Adipocyte (in vitro differentiated cells): ENCODE measurements around the gene RRN3.

ENCODE experiments used
- DNase-seq: peaks from one replicate; pipeline ENCODE4 v3.0.0-alpha.2; 2015; ENCODE audit warnings: low read depth
- H3K27me3 ChIP-seq: replicated peaks from 2 replicates; pipeline ENCODE4 v1.7.0; 2013; ENCODE audit warnings: mild to moderate bottlenecking, low read length, moderate library complexity; ENCODE audit not compliant: control insufficient read depth, insufficient read depth
- H3K36me3 ChIP-seq: 2 replicates; pipeline ENCODE4 v1.7.0; 2013; ENCODE audit warnings: low read length, mild to moderate bottlenecking, moderate library complexity; ENCODE audit not compliant: control insufficient read depth, insufficient read depth, severe bottlenecking
- H3K4me1 ChIP-seq: 2 replicates; pipeline ENCODE4 v1.7.0; 2013; ENCODE audit warnings: mild to moderate bottlenecking, low read length, moderate library complexity; ENCODE audit not compliant: control insufficient read depth, insufficient read depth
- H3K4me3 ChIP-seq: 2 replicates; pipeline ENCODE4 v1.7.0; 2013; ENCODE audit warnings: mild to moderate bottlenecking, low read length, moderate library complexity
- H3K9ac ChIP-seq: 2 replicates; pipeline ENCODE4 v1.7.0; 2013; ENCODE audit warnings: mild to moderate bottlenecking, low read length, moderate library complexity
- H3K9me3 ChIP-seq: 2 replicates; pipeline ENCODE4 v1.7.0; 2013; ENCODE audit warnings: mild to moderate bottlenecking, low read length, moderate library complexity; ENCODE audit not compliant: control insufficient read depth

Gene RRN3

DNA sequence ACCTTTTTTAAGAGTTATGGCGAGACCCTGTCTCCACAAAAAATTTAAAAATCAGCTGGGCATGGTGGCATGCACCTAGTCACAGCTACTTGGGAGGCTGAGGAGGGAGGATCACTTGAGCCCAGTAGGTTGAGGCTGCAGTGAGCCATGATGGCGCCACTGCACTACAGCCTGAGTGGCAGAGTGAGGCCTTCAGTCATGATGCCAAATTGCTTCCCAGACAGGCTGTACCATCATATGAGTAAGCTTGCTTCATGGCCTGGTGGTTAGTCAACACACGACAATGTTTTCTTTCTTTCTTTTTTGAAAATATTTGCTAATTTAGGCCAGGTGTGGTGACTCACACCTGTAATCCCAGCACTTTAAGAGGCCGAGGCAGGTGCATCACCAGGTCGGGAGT, 50.7 kb downstream of the RRN3 start:
- peaks cover 53% of the 10 kb centered on the region for H3K36me3 ChIP-seq
- no peak overlapping the region for H3K9ac ChIP-seq
- no peak for DNase-seq
- peaks cover 13% of the 10 kb centered on the region for H3K4me1 ChIP-seq
- no peaks in the 10 kb centered on the region for H3K9me3 ChIP-seq
- no peaks in the 10 kb centered on the region for H3K27me3 ChIP-seq
- H3K4me3 ChIP-seq = no peak overlapping the region

DNA sequence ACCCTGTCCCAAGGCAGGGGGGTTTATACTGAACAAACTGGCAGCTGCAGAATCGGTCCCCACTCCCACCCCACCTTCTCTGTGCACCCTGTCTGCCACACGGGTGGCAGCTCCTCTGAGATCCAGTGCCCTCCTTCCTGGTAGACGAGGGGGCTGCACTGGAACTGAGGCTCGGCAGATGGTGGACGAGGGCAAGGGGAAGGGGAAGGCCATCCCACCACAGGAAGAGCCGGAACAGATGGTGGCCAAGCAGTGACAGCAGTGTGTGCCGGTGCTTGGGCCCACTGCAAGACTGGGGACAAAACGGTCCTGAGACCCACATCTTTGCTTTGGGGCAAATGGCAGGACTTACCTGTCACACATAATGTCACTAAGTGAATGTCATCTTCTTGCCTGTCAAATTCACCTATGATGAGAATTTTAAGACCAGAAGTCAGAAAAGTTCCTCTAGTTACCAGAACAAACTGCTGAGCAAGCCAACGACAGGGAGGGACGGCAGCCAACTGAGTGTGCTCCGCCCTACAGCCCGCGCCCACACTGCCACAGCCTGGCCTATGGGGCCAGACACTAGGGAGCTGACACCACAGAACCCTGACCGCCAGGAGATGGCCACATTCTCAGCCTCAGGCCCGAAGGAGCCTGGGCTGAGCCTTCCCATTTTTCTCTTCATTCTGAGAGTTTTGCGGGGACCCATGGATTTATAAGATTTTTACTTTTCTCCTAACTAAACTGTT, 52.6 kb downstream of the RRN3 start:
- no peak overlapping the region for H3K4me3 ChIP-seq
- peak overlapping the region; percentile 45 for H3K9ac ChIP-seq
- DNase-seq = peak; percentile 52
- H3K9me3 ChIP-seq = no peaks in the 10 kb centered on the region
- peaks cover 13% of the 10 kb centered on the region for H3K4me1 ChIP-seq
- H3K27me3 ChIP-seq = no peaks in the 10 kb centered on the region
- peaks cover 61% of the 10 kb centered on the region for H3K36me3 ChIP-seq

- Histone ChIP-seq H3K36me3 (peaks cover 76% of the 10 kb centered on the region), H3K4me3 (no peak overlapping the region), H3K9ac (no peak overlapping the region), H3K4me1 (peaks cover 20% of the 10 kb centered on the region), H3K9me3 (no peaks in the 10 kb centered on the region), H3K27me3 (no peaks in the 10 kb centered on the region)
- no peak for DNase-seq
These were observed 55.4 kb downstream of the RRN3 start for GRCh38 chr16:15038689-15039088.

DNA sequence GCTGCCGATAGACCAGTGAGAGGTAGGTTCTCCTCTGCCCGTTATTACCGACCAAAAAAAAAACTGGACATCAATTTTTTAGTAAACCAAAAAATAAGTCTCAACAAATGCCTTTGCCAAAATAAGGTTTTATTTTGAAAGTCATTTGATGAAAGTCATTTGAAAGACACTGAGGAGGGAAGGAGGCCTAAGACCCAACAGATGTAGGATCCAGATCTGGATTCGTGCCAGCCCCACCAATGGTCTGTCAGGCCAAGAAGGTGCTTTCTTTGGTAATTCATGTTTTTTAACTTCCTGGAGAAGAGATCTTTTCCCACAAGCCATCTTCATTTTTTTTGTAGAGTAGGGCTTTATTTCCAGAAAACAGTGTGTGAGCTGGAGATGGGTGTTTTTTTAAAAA, 56.3 kb downstream of the RRN3 start:
- Histone ChIP-seq H3K9me3 (no peaks in the 10 kb centered on the region), H3K36me3 (peaks cover 85% of the 10 kb centered on the region), H3K4me1 (peaks cover 29% of the 10 kb centered on the region), H3K4me3 (no peak overlapping the region), H3K27me3 (no peaks in the 10 kb centered on the region), H3K9ac (no peak overlapping the region)
- DNase-seq = no peak

GRCh38 chr16:15037003-15037402, 57.1 kb downstream of the RRN3 start:
- DNase-seq = no peak
- Histone ChIP-seq H3K4me3 (no peak overlapping the region), H3K9me3 (no peaks in the 10 kb centered on the region), H3K27me3 (no peaks in the 10 kb centered on the region), H3K36me3 (peaks cover 92% of the 10 kb centered on the region), H3K4me1 (peaks cover 29% of the 10 kb centered on the region), H3K9ac (no peak overlapping the region)

- DNase-seq = no peak
- no peaks in the 10 kb centered on the region for H3K9me3 ChIP-seq
- H3K9ac ChIP-seq = no peak overlapping the region
- H3K36me3 ChIP-seq = peaks cover 96% of the 10 kb centered on the region
- H3K4me1 ChIP-seq = peaks cover 21% of the 10 kb centered on the region
- H3K4me3 ChIP-seq = no peak overlapping the region
- no peaks in the 10 kb centered on the region for H3K27me3 ChIP-seq
These were observed 58.8 kb downstream of the RRN3 start for GRCh38 chr16:15035163-15035729.

DNA sequence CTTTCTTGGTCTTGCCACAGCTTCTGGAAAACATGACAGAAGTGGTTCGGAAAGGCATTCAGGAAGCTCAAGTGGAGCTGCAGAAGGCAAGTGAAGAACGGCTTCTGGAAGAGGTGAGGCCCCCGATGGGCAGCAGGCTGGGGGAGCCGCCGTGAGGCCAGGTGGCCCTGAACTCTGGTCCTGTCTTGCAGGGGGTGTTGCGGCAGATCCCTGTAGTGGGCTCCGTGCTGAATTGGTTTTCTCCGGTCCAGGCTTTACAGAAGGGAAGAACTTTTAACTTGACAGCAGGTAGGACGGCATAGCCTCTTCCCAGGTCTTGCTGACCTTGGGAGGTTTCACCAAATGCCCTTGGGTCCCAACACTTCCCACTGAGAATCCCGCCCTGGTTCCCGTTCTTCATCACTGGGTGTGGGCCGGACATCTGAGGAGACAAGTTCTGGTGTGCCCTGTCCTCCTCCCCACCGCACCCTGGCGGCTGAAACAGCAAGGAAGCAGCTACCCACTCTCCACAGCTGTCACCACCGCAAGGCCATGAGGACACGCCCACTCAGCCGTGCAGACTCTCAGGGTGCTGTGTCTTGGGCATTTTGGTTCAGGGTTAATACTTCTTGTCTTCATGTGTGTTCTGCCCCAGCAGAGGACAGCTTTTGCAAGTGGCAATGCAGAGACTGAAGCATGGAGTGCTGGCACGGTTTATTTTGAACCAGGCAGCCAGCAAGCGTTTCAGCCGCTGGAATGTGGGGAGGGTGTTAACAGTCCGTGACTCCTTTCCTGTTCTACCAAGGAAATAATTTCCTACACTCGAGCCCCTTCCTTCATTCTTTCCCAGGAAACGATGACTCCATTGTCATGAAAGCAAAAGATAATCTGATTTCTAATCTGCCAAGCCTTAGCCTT, 59.6 kb downstream of the RRN3 start:
- no peak overlapping the region for H3K4me3 ChIP-seq
- H3K27me3 ChIP-seq = no peaks in the 10 kb centered on the region
- H3K4me1 ChIP-seq = peaks cover 21% of the 10 kb centered on the region
- H3K9ac ChIP-seq = no peak overlapping the region
- H3K9me3 ChIP-seq = no peaks in the 10 kb centered on the region
- DNase-seq = no peak
- H3K36me3 ChIP-seq = peaks cover 93% of the 10 kb centered on the region

- no peak for DNase-seq
- Histone ChIP-seq H3K9ac (no peak overlapping the region), H3K4me3 (no peak overlapping the region), H3K27me3 (no peaks in the 10 kb centered on the region), H3K36me3 (peaks cover 92% of the 10 kb centered on the region), H3K4me1 (peaks cover 21% of the 10 kb centered on the region), H3K9me3 (no peaks in the 10 kb centered on the region)
These were observed 60.8 kb downstream of the RRN3 start for GRCh38 chr16:15033309-15033707.

DNA sequence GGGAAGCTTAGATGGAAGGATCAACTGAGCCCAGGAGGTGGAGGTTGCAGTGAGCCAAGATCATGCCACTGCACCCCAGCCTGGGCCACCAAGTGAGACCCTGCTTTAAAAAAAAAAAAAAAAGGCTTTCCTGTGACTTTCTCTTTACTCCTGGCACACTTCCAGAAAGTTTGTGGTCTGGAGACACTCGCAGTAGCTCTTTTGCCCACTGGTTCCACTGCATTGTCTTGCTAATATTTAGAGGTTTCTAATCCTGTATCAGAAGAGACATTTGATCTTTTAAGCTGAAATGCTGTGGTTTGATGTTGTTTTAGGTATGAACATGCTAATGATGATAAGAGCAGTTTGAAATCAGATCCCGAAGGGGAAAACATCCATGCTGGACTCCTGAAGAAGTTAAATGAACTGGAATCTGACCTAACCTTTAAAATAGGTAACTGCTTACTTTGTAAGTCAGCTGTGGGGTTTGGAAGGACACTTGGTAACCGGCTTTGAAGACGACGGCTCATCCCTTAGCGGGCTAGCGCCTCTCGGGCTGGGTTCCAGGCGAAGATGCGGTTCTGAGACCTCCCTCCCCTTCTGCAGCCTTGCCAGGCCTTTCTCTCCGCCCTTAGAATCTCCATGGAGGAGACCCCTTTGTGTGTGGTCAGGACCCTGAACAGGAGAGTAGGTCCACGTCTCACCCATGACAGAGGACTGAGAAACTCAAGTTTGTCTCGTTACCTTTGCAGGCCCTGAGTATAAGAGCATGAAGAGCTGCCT, 61.3 kb downstream of the RRN3 start:
- DNase-seq = no peak
- Histone ChIP-seq H3K36me3 (peaks cover 87% of the 10 kb centered on the region), H3K4me3 (no peak overlapping the region)

GRCh38 chr16:15031586-15031985, 62.5 kb downstream of the RRN3 start:
- H3K27me3 ChIP-seq = no peaks in the 10 kb centered on the region
- peaks cover 81% of the 10 kb centered on the region for H3K36me3 ChIP-seq
- H3K4me3 ChIP-seq = no peak overlapping the region
- H3K9ac ChIP-seq = no peak overlapping the region
- H3K4me1 ChIP-seq = peaks cover 24% of the 10 kb centered on the region
- no peaks in the 10 kb centered on the region for H3K9me3 ChIP-seq
- DNase-seq = no peak

More for the DNA sequence above, 61.3 kb downstream of the RRN3 start:
- no peaks in the 10 kb centered on the region for H3K27me3 ChIP-seq
- peaks cover 21% of the 10 kb centered on the region for H3K4me1 ChIP-seq
- no peaks in the 10 kb centered on the region for H3K9me3 ChIP-seq
- H3K9ac ChIP-seq = no peak overlapping the region

GRCh38 chr16:15031179-15031578, 62.9 kb downstream of the RRN3 start:
- Histone ChIP-seq H3K27me3 (no peaks in the 10 kb centered on the region), H3K9ac (no peak overlapping the region), H3K9me3 (no peaks in the 10 kb centered on the region), H3K4me3 (no peak overlapping the region), H3K4me1 (peaks cover 24% of the 10 kb centered on the region), H3K36me3 (peaks cover 77% of the 10 kb centered on the region)
- no peak for DNase-seq
